Endothelial cell of umbilical vein (primary cell): ENCODE data around the gene ENKD1.

Experiments used
- FOS ChIP-seq: IDR thresholded peaks from 2 replicates; pipeline ENCODE4 v1.6.1; 2011; ENCODE audit warnings: mild to moderate bottlenecking, low read length, moderate library complexity, borderline replicate concordance; ENCODE audit not compliant: insufficient read depth
- JUN ChIP-seq: IDR thresholded peaks from 2 replicates; pipeline ENCODE4 v1.6.1; 2011; ENCODE audit warnings: borderline replicate concordance, low read depth; ENCODE audit not compliant: insufficient read length, insufficient read depth
- MYC ChIP-seq: IDR thresholded peaks from one replicate; pipeline ENCODE4 v1.6.1; 2011; ENCODE audit warnings: mild to moderate bottlenecking, low read depth, low read length
- POLR2A ChIP-seq: IDR thresholded peaks from 2 replicates; pipeline ENCODE4 v1.6.1; 2012; ENCODE audit warnings: low read depth, mild to moderate bottlenecking, control low read depth, low read length
- POLR2AphosphoS5 ChIP-seq: IDR thresholded peaks from 2 replicates; pipeline ENCODE4 v1.6.1; 2012; ENCODE audit warnings: low read depth, mild to moderate bottlenecking, control low read depth, low read length, moderate library complexity; ENCODE audit not compliant: insufficient read depth
- TF ChIP-seq, protein P1 (sequence below), 2 donors: IDR thresholded peaks; 1 replicate in 1 of 2; 2 replicates in 1 of 2; pipeline ENCODE4 v1.5.1; 2011; ENCODE audit warnings: low read length in 2 of 2, mild to moderate bottlenecking in 2 of 2, moderate library complexity in 2 of 2, control low read depth in 1 of 2, inconsistent platforms in 1 of 2, low read depth in 1 of 2; ENCODE audit not compliant: insufficient read depth in 1 of 2; ENCODE audit errors: extremely low read depth in 1 of 2

DNA sequence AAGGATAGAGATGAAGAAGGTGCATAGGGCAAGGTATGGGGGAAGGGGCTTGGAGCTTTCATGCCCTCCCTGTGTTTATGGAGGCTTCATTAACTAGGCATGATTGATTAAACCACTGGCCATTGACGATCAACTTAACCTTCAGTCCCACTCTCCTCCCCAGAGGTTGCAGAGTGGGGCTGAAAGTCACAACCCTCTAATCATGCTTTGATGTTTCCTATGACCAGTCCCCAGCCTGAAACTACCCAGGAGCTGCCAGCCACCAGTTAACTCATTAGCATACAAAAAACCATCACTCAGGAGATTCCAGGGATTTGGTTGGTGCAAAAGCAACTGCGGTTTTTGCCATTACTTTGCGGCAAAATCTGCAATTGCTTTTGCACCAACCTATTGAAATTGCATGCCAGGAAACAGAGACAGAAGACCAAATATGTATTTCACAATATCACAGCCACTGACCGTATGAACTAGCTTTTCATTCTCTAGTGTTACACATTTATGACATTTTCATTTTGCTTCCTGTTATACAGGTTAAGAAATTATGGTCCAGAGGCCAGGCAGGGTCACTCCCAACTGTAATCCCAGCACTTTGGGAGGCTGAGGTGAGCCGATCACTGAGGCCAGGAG, 47.2 kb upstream of the ENKD1 start:
- TF ChIP-seq, protein P1, sequence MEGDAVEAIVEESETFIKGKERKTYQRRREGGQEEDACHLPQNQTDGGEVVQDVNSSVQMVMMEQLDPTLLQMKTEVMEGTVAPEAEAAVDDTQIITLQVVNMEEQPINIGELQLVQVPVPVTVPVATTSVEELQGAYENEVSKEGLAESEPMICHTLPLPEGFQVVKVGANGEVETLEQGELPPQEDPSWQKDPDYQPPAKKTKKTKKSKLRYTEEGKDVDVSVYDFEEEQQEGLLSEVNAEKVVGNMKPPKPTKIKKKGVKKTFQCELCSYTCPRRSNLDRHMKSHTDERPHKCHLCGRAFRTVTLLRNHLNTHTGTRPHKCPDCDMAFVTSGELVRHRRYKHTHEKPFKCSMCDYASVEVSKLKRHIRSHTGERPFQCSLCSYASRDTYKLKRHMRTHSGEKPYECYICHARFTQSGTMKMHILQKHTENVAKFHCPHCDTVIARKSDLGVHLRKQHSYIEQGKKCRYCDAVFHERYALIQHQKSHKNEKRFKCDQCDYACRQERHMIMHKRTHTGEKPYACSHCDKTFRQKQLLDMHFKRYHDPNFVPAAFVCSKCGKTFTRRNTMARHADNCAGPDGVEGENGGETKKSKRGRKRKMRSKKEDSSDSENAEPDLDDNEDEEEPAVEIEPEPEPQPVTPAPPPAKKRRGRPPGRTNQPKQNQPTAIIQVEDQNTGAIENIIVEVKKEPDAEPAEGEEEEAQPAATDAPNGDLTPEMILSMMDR (IDR thresholded peaks at IDR 0.05; ENCODE audit: extremely low read depth in 1 of 2, insufficient read depth in 1 of 2, low read depth in 1 of 2, low read length in 2 of 2): no peak
- TF ChIP-seq POLR2A (no peak), POLR2AphosphoS5 (no peak), JUN (no peak), MYC (no peak), FOS (no peak)
